Left ventricle myocardium inferior (tissue), 1 donor: Measurements from ENCODE around the gene SOX11. TPM values are rescaled to one million over a fixed set of nuclear protein-coding genes. Genes with fewer than 3 reads are reported as not detected.
A peak's percentile ranks its signal among the peaks of the same experiment; 100 is the strongest.
"Not testable (repeated sequence)": the region's sequence is repeated elsewhere in the genome, so short reads cannot be mapped to it uniquely, and the experiment has no call there.

Experiments
- DNase-seq: peaks from one replicate; pipeline ENCODE4 v3.0.0-alpha.2; 2020
- H3K27ac ChIP-seq: fragments of 200-600 bp; replicated peaks from 2 replicates; pipeline ENCODE4 v1.8.0; 2021
- H3K27me3 ChIP-seq: fragments of 200-600 bp; 2 replicates; pipeline ENCODE4 v1.8.0; 2021; ENCODE audit warnings: low read depth
- H3K36me3 ChIP-seq: fragments of 200-600 bp; 2 replicates; pipeline ENCODE4 v1.8.0; 2021
- H3K4me1 ChIP-seq: fragments of 200-600 bp; 2 replicates; pipeline ENCODE4 v1.8.0; 2021
- H3K4me3 ChIP-seq: fragments of 200-600 bp; 2 replicates; pipeline ENCODE4 v1.8.0; 2021; ENCODE audit warnings: mild to moderate bottlenecking, moderate library complexity
- H3K9me3 ChIP-seq: fragments of 200-600 bp; replicated peaks from 2 replicates; pipeline ENCODE4 v1.8.0; 2021
- intact Hi-C: fragments of 100-400 bp; cut with micrococcal nuclease; formaldehyde crosslinking; loops from one replicate; pipeline ENCODE4 v1.11.0; 2022
- total RNA-seq: library from RNA; stranded (reverse); fragmentation: NEBNext Ultra II Directional; extraction: Animal tissue kit (Norgen Biotek cat#: 25700); gene quantifications from one replicate; pipeline ENCODE4 v1.2.1, GENCODE V29; 2021
- TF ChIP-seq, protein P1 (sequence below): fragments of 200-600 bp; IDR thresholded peaks from 2 replicates; pipeline ENCODE4 v1.8.0; 2021; ENCODE audit warnings: antibody characterized with exemption, mild to moderate bottlenecking, borderline replicate concordance
- donor health status: DM: no; HTN: yes; CAD: no; lungs with severe emphysema.

The SOX11 gene
- total RNA-seq, 1 donor from 2014 or later, result 0.93 TPM

DNA sequence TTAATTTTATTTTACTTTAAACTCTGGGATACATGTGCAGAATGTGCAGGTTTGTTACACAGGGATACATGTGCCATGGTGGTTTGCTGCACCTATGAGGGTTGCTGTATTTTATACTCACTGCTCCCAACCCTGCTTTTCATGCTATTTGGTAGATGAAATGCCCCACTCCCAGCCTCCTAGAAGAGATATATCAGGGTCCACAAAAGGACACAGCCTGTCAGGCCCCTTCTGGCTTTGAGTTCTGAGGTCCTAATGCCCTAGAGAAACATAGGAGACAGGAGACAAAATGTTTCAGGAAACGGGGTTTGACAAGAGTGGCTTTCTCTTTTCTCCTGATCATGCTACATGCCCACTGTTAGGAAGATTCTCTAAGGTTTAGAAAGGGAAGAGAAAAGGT lies 27.1 kb upstream of the SOX11 start:
- intact Hi-C loops, result no loop called here
- no peak overlapping the region for H3K4me3 ChIP-seq
- H3K36me3 ChIP-seq, result no peaks in the 10 kb centered on the region
- H3K27me3 ChIP-seq, result peaks cover 12% of the 10 kb centered on the region
- no peak for DNase-seq
- no peaks in the 10 kb centered on the region for H3K9me3 ChIP-seq
- TF ChIP-seq, protein P1, sequence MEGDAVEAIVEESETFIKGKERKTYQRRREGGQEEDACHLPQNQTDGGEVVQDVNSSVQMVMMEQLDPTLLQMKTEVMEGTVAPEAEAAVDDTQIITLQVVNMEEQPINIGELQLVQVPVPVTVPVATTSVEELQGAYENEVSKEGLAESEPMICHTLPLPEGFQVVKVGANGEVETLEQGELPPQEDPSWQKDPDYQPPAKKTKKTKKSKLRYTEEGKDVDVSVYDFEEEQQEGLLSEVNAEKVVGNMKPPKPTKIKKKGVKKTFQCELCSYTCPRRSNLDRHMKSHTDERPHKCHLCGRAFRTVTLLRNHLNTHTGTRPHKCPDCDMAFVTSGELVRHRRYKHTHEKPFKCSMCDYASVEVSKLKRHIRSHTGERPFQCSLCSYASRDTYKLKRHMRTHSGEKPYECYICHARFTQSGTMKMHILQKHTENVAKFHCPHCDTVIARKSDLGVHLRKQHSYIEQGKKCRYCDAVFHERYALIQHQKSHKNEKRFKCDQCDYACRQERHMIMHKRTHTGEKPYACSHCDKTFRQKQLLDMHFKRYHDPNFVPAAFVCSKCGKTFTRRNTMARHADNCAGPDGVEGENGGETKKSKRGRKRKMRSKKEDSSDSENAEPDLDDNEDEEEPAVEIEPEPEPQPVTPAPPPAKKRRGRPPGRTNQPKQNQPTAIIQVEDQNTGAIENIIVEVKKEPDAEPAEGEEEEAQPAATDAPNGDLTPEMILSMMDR, result no peak
- no peaks in the 10 kb centered on the region for H3K4me1 ChIP-seq
- H3K27ac ChIP-seq, result no peak overlapping the region

DNA sequence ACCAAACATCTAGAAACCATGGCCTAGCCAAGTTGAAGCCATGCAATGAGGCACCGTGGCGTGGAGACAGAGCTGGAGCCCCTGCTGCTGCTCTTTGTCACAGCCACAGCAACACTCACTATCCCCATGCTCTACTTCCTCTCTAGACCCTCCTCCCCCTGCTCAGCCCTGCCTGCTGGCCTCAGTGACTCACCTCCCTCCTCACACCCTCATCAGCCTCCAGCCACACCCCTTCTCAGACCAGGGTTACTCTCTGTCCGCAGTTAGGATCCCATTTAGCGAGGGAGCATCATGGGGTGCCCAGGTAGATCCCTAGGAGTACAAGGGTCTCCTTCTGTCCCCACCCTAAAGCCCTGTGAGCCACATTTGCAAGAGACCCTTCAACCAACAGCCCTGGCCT lies 25.4 kb upstream of the SOX11 start:
- Histone ChIP-seq H3K4me1 (no peaks in the 10 kb centered on the region), H3K27ac (no peak overlapping the region), H3K36me3 (no peaks in the 10 kb centered on the region), H3K27me3 (peaks cover 16% of the 10 kb centered on the region), H3K4me3 (no peak overlapping the region), H3K9me3 (no peaks in the 10 kb centered on the region)
- no peak for DNase-seq
- intact Hi-C loops, result no loop called here
- TF ChIP-seq, protein P1, result no peak

DNA sequence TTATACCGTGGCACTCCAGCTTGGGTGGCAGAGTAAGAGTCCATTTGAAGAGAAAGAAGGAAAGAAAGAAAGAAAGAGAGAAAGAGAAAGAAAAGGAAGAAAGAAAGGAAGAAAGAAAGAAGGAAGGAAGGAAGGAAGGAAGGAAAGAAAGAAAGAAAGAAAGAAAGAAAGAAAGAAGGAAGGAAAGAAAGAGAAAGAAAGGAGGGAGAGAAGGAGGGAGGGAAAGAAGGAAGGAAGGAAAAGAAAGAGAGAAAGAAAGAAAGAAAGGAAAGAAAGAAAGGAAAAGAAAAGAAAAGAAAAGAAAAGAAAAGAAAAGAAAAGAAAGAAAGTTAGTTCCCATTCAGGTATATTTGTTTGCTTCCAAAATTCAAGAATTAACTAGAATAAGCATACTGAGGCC lies 24.5 kb upstream of the SOX11 start:
- intact Hi-C loops, H3K27ac ChIP-seq, DNase-seq, H3K4me3 ChIP-seq, H3K9me3 ChIP-seq, H3K4me1 ChIP-seq, H3K36me3 ChIP-seq: not testable (repeated sequence)
- H3K27me3 ChIP-seq, result peaks cover 24% of the 10 kb centered on the region

DNA sequence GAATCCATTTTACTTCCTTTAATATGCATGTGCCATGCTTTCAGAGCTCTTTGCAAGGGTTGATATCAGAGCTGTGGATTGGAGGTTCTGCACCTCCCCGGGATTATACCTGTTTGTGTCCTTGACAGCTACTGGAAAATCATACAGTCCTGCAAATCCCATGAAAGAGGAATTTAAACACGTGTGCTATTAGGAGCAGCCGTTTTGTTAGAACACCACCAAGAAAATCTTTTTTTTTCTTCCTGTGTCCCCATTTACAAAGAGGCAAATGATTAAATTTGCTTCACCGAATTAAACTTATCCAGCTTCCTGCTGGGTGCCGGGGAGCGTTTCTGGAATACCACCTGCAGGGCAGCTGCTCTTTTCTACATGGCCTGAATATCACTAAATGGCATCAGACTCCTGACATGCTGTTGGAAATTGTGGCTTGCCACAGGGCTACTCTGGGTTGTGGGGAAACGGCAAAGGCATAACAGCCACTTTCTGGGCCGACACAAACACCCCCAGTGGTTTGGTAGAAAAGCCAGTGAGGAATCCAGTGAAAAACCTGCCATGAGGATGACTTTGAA lies 23.4 kb upstream of the SOX11 start:
- Histone ChIP-seq H3K36me3 (no peaks in the 10 kb centered on the region), H3K4me3 (no peak overlapping the region), H3K27ac (no peak overlapping the region), H3K9me3 (no peaks in the 10 kb centered on the region), H3K4me1 (peaks cover 7% of the 10 kb centered on the region), H3K27me3 (peaks cover 35% of the 10 kb centered on the region)
- DNase-seq, result no peak
- intact Hi-C loops, result no loop called here
- TF ChIP-seq, protein P1, result no peak

DNA sequence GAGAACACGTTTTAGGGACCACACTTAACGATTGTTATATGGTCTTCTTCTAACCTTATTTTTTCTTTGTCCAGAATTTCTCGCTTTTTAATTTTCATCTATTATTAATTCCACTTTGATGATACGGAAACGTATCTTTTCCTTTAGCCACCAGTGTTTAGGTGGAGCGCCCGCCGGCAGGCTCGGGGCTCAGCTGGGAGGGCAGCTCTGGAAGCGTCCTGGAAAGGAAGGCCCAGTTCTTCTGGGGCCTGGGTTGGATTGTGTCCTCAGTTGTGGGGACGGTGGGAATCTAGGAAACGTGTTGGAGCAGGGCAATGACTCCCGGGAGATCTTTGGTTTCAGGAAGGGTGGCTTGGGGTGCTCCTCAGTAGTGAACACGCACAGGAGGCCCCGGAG lies 19.4 kb upstream of the SOX11 start:
- intact Hi-C loops, result no loop called here

More for the DNA sequence above, 19.4 kb upstream of the SOX11 start:
- TF ChIP-seq, protein P1, result no peak
- Histone ChIP-seq H3K36me3 (no peaks in the 10 kb centered on the region), H3K27me3 (peaks cover 71% of the 10 kb centered on the region), H3K4me3 (peak overlapping the region; percentile 59), H3K4me1 (peaks cover 8% of the 10 kb centered on the region), H3K27ac (no peak overlapping the region), H3K9me3 (no peaks in the 10 kb centered on the region)
- no peak for DNase-seq
